Measurements from ENCODE around the gene GMPR2. TPM values are rescaled to one million over a fixed set of nuclear protein-coding genes. Genes with fewer than 3 reads are reported as not detected.

GMPR2 gene
- total and polyA plus RNA-seq, 2 experiments from 2014 or later, result 55.0 to 70.9 TPM

- TF ChIP-seq EZH2 (IDR thresholded peaks at IDR 0.05; ENCODE audit: insufficient read depth, poor library complexity, severe bottlenecking), result no peak
- no peak for TF ChIP-seq EZH2phosphoT487 (IDR thresholded peaks at IDR 0.05; ENCODE audit: insufficient read depth, low read depth)
- WGBS, 2 experiments (ENCODE audit: low coverage in 1 of 2, low lambda C conversion rate in 2 of 2, missing lambda C conversion rate in 2 of 2), result 89 to 100% methylated on average over 1 of the region's 1 CpG
- H3K27ac ChIP-seq, result no peak overlapping the region
Observed at GRCh38 chr14:24251880-24252288, 19.2 kb downstream of the GMPR2 start.

GRCh38 chr14:24252289-24253124 is 19.8 kb downstream of the GMPR2 start:
- no peak overlapping the region for H3K4me3 ChIP-seq
- H3F3A ChIP-seq (ENCODE audit: insufficient read depth), result peaks cover 16% of the 10 kb centered on the region; the same call in 1 of the 2 replicates
- TF ChIP-seq EZH2phosphoT487 (IDR thresholded peaks at IDR 0.05; ENCODE audit: insufficient read depth, low read depth) (no peak), EZH2 (IDR thresholded peaks at IDR 0.05; ENCODE audit: insufficient read depth, poor library complexity, severe bottlenecking) (no peak)
- in situ Hi-C loops (cut with MboI), result no loop called here
- H3K4me2 ChIP-seq (ENCODE audit: unreplicated experiment), result no peak overlapping the region
- H3K9me2 ChIP-seq (ENCODE audit: insufficient read depth), result no peaks in the 10 kb centered on the region
- WGBS, 2 experiments (ENCODE audit: low coverage in 1 of 2, low lambda C conversion rate in 2 of 2, missing lambda C conversion rate in 2 of 2), result 89 to 98% methylated on average over 11 of the region's 11 CpGs
- no peak overlapping the region for H2AFZ ChIP-seq
- no peaks in the 10 kb centered on the region for H3K27me3 ChIP-seq (replicated peaks; ENCODE audit: insufficient read depth)
- H4K20me1 ChIP-seq (ENCODE audit: insufficient read depth), result no peaks in the 10 kb centered on the region
- no peak overlapping the region for H3K27ac ChIP-seq
- no peaks in the 10 kb centered on the region for H3K36me3 ChIP-seq (ENCODE audit: low read depth)
- H3K9ac ChIP-seq, result no peak overlapping the region
- DNase-seq, result no peak
- no peaks in the 10 kb centered on the region for H3K79me2 ChIP-seq (ENCODE audit: insufficient read depth)
- H3K9me3 ChIP-seq (ENCODE audit: low read depth), result no peaks in the 10 kb centered on the region
- H3K4me1 ChIP-seq (ENCODE audit: insufficient read depth), result peaks cover 10% of the 10 kb centered on the region

More at GRCh38 chr14:24251880-24252288, 19.2 kb downstream of the GMPR2 start:
- Histone ChIP-seq H4K20me1 (ENCODE audit: insufficient read depth) (no peaks in the 10 kb centered on the region), H3K36me3 (ENCODE audit: low read depth) (no peaks in the 10 kb centered on the region), H3K4me1 (ENCODE audit: insufficient read depth) (peaks cover 10% of the 10 kb centered on the region), H3K4me2 (ENCODE audit: unreplicated experiment) (peak overlapping the region; percentile 28), H3K27me3 (replicated peaks; ENCODE audit: insufficient read depth) (no peaks in the 10 kb centered on the region), H3K9me3 (ENCODE audit: low read depth) (no peaks in the 10 kb centered on the region), H3K4me3 (no peak overlapping the region), H3K79me2 (ENCODE audit: insufficient read depth) (no peaks in the 10 kb centered on the region), H3K9me2 (ENCODE audit: insufficient read depth) (no peaks in the 10 kb centered on the region), H3F3A (ENCODE audit: insufficient read depth) (peaks cover 16% of the 10 kb centered on the region; the same call in 1 of the 2 replicates), H3K9ac (no peak overlapping the region), H2AFZ (no peak overlapping the region)
- DNase-seq, result peak; percentile 58
- in situ Hi-C loops (cut with MboI), result no loop called here

DNA sequence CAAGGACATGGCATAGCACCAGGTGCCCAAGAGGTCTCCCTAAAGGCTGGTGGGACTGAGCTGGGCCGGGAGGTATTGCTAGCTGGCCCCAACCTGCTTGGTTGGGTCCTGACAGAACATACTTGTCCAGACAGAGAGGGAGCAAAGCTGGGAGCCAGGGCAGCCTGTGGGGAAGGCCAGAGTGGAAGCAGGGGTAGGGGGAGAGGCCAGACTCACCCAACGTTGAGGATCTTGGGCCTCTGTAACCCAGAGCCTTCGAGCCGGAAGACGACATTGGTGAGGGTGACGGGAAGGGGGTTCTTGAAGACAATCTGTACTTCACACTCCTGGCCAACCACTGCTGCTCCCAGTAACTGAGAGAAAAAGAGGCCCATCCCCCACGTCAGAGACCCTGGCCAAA is 21.2 kb downstream of the GMPR2 start:
- Histone ChIP-seq H3K4me3 (no peak overlapping the region), H3F3A (ENCODE audit: insufficient read depth) (peaks cover 16% of the 10 kb centered on the region; the same call in 1 of the 2 replicates), H3K27me3 (replicated peaks; ENCODE audit: insufficient read depth) (no peaks in the 10 kb centered on the region), H3K4me1 (ENCODE audit: insufficient read depth) (peaks cover 11% of the 10 kb centered on the region), H3K79me2 (ENCODE audit: insufficient read depth) (no peaks in the 10 kb centered on the region), H4K20me1 (ENCODE audit: insufficient read depth) (no peaks in the 10 kb centered on the region), H3K4me2 (ENCODE audit: unreplicated experiment) (no peak overlapping the region), H3K27ac (no peak overlapping the region), H3K36me3 (ENCODE audit: low read depth) (no peaks in the 10 kb centered on the region), H3K9ac (no peak overlapping the region), H3K9me2 (ENCODE audit: insufficient read depth) (no peaks in the 10 kb centered on the region), H2AFZ (no peak overlapping the region), H3K9me3 (ENCODE audit: low read depth) (no peaks in the 10 kb centered on the region)
- in situ Hi-C loops (cut with MboI), result no loop called here
- 69 to 77% methylated on average over 7 of the region's 7 CpGs for WGBS, 2 experiments (ENCODE audit: low coverage in 1 of 2, low lambda C conversion rate in 2 of 2, missing lambda C conversion rate in 2 of 2)
- TF ChIP-seq EZH2 (IDR thresholded peaks at IDR 0.05; ENCODE audit: insufficient read depth, poor library complexity, severe bottlenecking), result no peak
- TF ChIP-seq EZH2phosphoT487 (IDR thresholded peaks at IDR 0.05; ENCODE audit: insufficient read depth, low read depth), result no peak
- no peak for DNase-seq

DNA sequence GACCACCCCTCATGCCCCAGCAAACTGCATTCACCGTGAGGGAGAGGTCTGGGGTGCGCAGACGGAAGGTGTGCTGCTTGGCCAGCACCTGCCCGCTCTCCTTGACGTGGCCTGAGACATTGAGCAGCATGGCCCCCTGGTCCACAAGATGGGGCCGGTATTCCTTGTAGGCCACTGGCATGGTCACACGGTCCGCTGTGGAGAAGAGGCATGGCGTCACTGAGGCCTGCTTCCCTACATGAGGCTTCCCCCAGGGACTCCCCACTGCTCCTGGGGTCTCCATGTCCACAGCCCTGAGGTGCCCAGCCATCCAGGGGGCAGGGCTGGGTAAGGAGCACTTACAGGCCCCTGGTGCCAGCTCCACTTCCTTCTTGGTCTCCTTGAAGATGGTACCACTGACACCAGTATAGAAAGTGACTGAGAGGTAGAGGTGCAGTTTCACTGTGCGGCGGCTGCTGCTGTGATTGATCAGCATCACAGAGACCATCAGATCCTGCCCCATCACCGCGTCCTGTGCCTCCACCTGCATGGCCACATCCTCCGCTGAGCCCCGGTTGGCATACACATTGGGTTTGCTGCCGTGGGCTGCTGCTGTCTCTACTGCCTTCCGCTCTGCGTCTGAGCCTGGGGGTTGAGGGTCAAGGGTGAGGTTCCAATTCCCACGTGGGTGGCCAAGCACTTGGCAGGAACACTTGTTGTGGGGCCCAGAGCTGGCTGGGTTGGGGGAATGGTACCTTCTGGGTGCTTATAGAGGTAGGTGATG is 22.1 kb downstream of the GMPR2 start:
- no peaks in the 10 kb centered on the region for H3K27me3 ChIP-seq (replicated peaks; ENCODE audit: insufficient read depth)
- H2AFZ ChIP-seq, result no peak overlapping the region
- in situ Hi-C loops (cut with MboI), result no loop called here
- no peak overlapping the region for H3K4me3 ChIP-seq
- H4K20me1 ChIP-seq (ENCODE audit: insufficient read depth), result no peaks in the 10 kb centered on the region
- no peak for DNase-seq
- no peak overlapping the region for H3K4me2 ChIP-seq (ENCODE audit: unreplicated experiment)
- no peaks in the 10 kb centered on the region for H3K36me3 ChIP-seq (ENCODE audit: low read depth)
- H3K9me2 ChIP-seq (ENCODE audit: insufficient read depth), result no peaks in the 10 kb centered on the region
- H3K27ac ChIP-seq, result no peak overlapping the region
- TF ChIP-seq EZH2 (IDR thresholded peaks at IDR 0.05; ENCODE audit: insufficient read depth, poor library complexity, severe bottlenecking) (no peak), EZH2phosphoT487 (IDR thresholded peaks at IDR 0.05; ENCODE audit: insufficient read depth, low read depth) (no peak)
- H3K79me2 ChIP-seq (ENCODE audit: insufficient read depth), result no peaks in the 10 kb centered on the region
- H3K4me1 ChIP-seq (ENCODE audit: insufficient read depth), result peaks cover 17% of the 10 kb centered on the region
- H3K9me3 ChIP-seq (ENCODE audit: low read depth), result no peaks in the 10 kb centered on the region
- H3K9ac ChIP-seq, result no peak overlapping the region
- peaks cover 16% of the 10 kb centered on the region; the same call in 1 of the 2 replicates for H3F3A ChIP-seq (ENCODE audit: insufficient read depth)
- WGBS, 2 experiments (ENCODE audit: low coverage in 1 of 2, low lambda C conversion rate in 2 of 2, missing lambda C conversion rate in 2 of 2), result 88 to 89% methylated on average over 19 of the region's 19 CpGs
